Type B pancreatic cell (in vitro differentiated cells): ENCODE data around the gene DCP1A. TPM values are rescaled to one million over a fixed set of nuclear protein-coding genes. Genes with fewer than 3 reads are reported as not detected.

Experiments used
- DNase-seq: peaks from one replicate; pipeline ENCODE4 v3.0.0; 2021; ENCODE audit warnings: mixed read lengths; ENCODE audit not compliant: unreplicated experiment; ENCODE audit errors: extremely low spot score
- H3K27ac Mint-ChIP-seq: 2 replicates; pipeline ENCODE4 v1.8.0; 2021; ENCODE audit warnings: mild to moderate bottlenecking, mixed read lengths
- H3K27me3 Mint-ChIP-seq: 2 replicates; pipeline ENCODE4 v1.8.0; 2021; ENCODE audit warnings: mixed read lengths
- H3K36me3 Mint-ChIP-seq: 2 replicates; pipeline ENCODE4 v1.8.0; 2021; ENCODE audit warnings: mixed read lengths
- H3K4me1 Mint-ChIP-seq: one replicate; pipeline ENCODE4 v1.8.0; 2021; ENCODE audit warnings: mixed read lengths; ENCODE audit not compliant: unreplicated experiment
- H3K4me3 Mint-ChIP-seq: 2 replicates; pipeline ENCODE4 v1.8.0; 2021; ENCODE audit warnings: mild to moderate bottlenecking, mixed read lengths
- H3K9me3 Mint-ChIP-seq: 2 replicates; pipeline ENCODE4 v1.8.0; 2021; ENCODE audit warnings: mixed read lengths
- total RNA-seq: library from RNA; stranded (reverse); gene quantifications from 2 replicates; pipeline ENCODE4 v1.2.1, GENCODE V29; 2021; ENCODE audit warnings: low replicate concordance
- TF ChIP-seq, protein P1 (sequence below): fragments of 200-600 bp; sonication (generic); conservative IDR thresholded peaks from 2 replicates; pipeline ENCODE4 v1.5.0; 2021; ENCODE audit warnings: antibody characterized with exemption, mild to moderate bottlenecking

Gene DCP1A
- total RNA-seq, 1 donor from 2014 or later = 31.4 TPM

DNA sequence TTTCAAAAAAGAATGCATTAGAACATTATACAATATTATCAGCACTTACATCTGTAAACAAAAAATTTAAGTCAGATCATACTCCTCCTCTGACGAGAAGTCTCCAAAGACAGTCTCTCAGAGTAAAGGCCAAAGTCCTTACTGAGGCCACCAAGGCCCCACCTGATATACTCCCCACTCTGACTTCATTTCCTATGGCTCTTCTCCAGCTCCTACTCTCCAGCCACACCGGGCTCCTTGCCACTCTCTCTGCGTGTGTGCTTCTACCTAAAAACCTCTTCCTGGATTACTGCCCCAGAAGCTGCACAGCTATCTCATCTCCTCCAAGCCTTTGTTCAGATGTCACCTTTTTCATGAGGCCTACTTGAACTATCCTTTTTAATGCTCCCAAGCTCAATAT lies 5.0 kb downstream of the DCP1A start:
- Mint-ChIP-seq H3K4me3 (no peak overlapping the region), H3K36me3 (peaks cover 34% of the 10 kb centered on the region), H3K9me3 (no peaks in the 10 kb centered on the region), H3K27me3 (no peaks in the 10 kb centered on the region), H3K27ac (no peak overlapping the region), H3K4me1 (peaks cover 19% of the 10 kb centered on the region)
- TF ChIP-seq, protein P1, sequence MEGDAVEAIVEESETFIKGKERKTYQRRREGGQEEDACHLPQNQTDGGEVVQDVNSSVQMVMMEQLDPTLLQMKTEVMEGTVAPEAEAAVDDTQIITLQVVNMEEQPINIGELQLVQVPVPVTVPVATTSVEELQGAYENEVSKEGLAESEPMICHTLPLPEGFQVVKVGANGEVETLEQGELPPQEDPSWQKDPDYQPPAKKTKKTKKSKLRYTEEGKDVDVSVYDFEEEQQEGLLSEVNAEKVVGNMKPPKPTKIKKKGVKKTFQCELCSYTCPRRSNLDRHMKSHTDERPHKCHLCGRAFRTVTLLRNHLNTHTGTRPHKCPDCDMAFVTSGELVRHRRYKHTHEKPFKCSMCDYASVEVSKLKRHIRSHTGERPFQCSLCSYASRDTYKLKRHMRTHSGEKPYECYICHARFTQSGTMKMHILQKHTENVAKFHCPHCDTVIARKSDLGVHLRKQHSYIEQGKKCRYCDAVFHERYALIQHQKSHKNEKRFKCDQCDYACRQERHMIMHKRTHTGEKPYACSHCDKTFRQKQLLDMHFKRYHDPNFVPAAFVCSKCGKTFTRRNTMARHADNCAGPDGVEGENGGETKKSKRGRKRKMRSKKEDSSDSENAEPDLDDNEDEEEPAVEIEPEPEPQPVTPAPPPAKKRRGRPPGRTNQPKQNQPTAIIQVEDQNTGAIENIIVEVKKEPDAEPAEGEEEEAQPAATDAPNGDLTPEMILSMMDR = no peak
- no peak for DNase-seq

DNA sequence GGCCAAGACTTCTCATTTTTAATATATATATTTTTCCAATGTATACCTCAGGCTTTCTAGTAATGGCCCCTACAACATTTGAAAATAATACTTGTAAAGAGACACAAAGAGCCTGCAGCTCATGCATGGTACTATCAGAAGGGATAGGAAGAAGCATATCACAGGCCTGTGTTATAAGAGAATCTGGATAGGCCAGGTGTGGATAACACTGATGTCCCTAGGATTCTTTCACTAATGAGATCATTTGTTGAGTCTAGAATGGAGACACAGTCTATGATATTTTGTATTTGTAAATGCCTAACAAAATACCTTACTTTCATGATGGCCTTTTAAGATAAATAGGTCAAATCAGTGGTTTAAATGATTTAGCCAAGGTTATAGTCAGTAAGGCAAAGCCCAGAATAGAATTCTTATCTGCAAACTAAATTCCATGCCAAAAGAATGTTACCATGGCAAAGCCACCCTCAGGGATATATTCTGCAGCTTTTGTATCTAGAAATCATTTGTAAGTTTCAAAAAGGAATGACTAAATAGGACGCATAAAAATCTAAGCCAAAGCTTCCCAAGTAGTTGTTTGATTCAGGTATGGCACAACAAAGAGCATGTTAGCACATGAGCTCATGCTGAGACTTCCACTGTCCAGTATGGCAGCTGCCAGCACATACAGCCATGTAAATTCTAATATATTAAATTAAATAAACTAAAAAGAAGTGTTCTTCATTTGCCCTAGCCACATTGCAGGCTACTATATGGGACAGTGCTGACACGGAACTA lies 10.0 kb downstream of the DCP1A start:
- Mint-ChIP-seq H3K4me3 (no peak overlapping the region), H3K36me3 (peaks cover 41% of the 10 kb centered on the region), H3K9me3 (no peaks in the 10 kb centered on the region), H3K27ac (no peak overlapping the region), H3K4me1 (no peaks in the 10 kb centered on the region), H3K27me3 (no peaks in the 10 kb centered on the region)
- DNase-seq = no peak
- TF ChIP-seq, protein P1 = no peak

DNA sequence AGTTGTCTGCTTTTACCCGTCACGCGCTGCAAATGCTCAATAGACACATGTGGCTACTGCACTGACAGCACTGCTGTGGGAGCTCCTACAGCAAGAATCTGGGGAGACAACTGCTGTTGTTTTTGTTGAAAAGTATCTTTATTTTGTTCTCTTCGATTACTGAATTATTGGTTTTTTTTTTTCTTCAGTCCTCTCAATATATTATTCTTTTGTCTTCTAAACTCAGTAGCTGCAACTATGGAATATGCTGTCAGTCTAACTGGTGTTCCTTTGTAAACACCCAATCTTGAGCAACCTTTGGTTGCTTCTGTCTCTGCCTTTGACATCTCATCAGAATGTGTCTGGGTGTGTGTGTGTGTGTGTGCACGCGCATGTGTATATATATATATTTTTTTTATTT lies 12.6 kb downstream of the DCP1A start:
- H3K27ac Mint-ChIP-seq = no peak overlapping the region
- H3K36me3 Mint-ChIP-seq = peaks cover 40% of the 10 kb centered on the region
- no peaks in the 10 kb centered on the region for H3K27me3 Mint-ChIP-seq
- no peaks in the 10 kb centered on the region for H3K4me1 Mint-ChIP-seq
- TF ChIP-seq, protein P1 = no peak
- no peak for DNase-seq
- no peaks in the 10 kb centered on the region for H3K9me3 Mint-ChIP-seq
- no peak overlapping the region for H3K4me3 Mint-ChIP-seq

DNA sequence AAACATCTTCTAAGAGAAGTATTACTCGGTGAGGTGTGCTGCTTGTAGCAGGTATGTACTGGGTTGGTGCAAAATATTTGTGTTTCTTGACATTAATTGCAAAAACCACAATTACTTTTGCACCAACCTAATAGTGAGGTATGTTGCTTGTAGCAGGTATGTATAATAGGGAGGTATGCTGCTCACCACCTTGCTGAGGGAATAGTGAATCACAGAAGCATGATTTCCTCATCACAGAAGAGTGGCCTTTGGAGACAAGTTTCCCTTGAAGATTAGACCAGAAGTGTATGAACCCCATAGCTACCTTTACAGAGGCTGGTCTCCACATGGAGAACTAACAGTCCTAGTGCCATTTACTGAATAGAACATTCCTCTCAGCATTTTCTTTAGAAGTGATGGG lies 15.5 kb downstream of the DCP1A start:
- Mint-ChIP-seq H3K27ac (no peak overlapping the region), H3K4me3 (no peak overlapping the region), H3K27me3 (no peaks in the 10 kb centered on the region), H3K4me1 (peaks cover 4% of the 10 kb centered on the region), H3K9me3 (no peaks in the 10 kb centered on the region), H3K36me3 (peaks cover 39% of the 10 kb centered on the region)
- no peak for DNase-seq
- TF ChIP-seq, protein P1 = no peak

DNA sequence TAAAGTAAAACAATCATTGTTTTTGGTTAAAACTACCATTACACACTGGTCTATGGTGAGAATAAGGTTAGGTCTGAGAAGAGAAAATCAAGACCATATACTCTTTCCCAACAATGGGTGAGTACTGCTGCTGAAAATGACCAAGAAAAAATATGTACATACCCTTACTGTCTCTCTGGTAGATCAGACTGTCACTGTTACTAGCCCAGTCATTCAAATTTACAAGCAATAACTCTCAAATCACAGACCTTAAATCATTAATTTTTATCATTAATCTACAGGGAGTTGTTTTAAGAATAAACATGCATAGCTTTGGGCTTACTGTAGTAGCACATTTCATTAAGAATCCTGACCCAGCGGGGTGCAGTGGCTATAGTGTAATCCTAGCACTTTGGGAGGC lies 17.4 kb downstream of the DCP1A start:
- H3K36me3 Mint-ChIP-seq = peaks cover 34% of the 10 kb centered on the region

More for the DNA sequence above, 17.4 kb downstream of the DCP1A start:
- TF ChIP-seq, protein P1 = no peak
- no peak for DNase-seq
- Mint-ChIP-seq H3K27me3 (no peaks in the 10 kb centered on the region), H3K27ac (no peak overlapping the region), H3K9me3 (no peaks in the 10 kb centered on the region), H3K4me3 (no peak overlapping the region), H3K4me1 (peaks cover 4% of the 10 kb centered on the region)
